HepG2 (cell line): ENCODE data around the gene SYMPK. TPM values are rescaled to one million over a fixed set of nuclear protein-coding genes. Genes with fewer than 3 reads are reported as not detected.

Experiments used
- IKZF5 ChIP-seq: IDR thresholded peaks from 2 replicates; pipeline ENCODE4 v1.6.1; 2018; ENCODE audit warnings: missing genetic modification reagents, mild to moderate bottlenecking, missing compliant biosample characterization
- PAX8 ChIP-seq: sonication (generic); formaldehyde crosslinking; IDR thresholded peaks from 2 replicates; pipeline ENCODE4 v1.8.0; 2022; ENCODE audit warnings: mild to moderate bottlenecking, missing genetic modification reagents, borderline replicate concordance
- REPIN1 ChIP-seq: sonication (generic); formaldehyde crosslinking; IDR thresholded peaks from 2 replicates; pipeline ENCODE4 v1.8.0; 2022; ENCODE audit warnings: missing genetic modification reagents, low read depth, mild to moderate bottlenecking, borderline replicate concordance
- RXRA ChIP-seq: sonication (generic); formaldehyde crosslinking; IDR thresholded peaks from 2 replicates; pipeline ENCODE4 v1.5.1; 2020; ENCODE audit warnings: missing genetic modification reagents
- SMAD3 ChIP-seq: sonication (generic); formaldehyde crosslinking; IDR thresholded peaks from 2 replicates; pipeline ENCODE4 v1.4.0; 2020; ENCODE audit warnings: missing genetic modification reagents
- SNAPC4 ChIP-seq: sonication (generic); formaldehyde crosslinking; IDR thresholded peaks from 2 replicates; pipeline ENCODE4 v1.4.0; 2020; ENCODE audit warnings: mild to moderate bottlenecking, missing genetic modification reagents
- STAT5B ChIP-seq: sonication (generic); formaldehyde crosslinking; IDR thresholded peaks from 2 replicates; pipeline ENCODE4 v1.4.0; 2020; ENCODE audit warnings: missing genetic modification reagents
- TFE3 ChIP-seq: IDR thresholded peaks from 2 replicates; pipeline ENCODE4 v1.6.1; 2016
- UBTF ChIP-seq: sonication (generic); formaldehyde crosslinking; IDR thresholded peaks from 2 replicates; pipeline ENCODE4 v1.4.0; 2020; ENCODE audit warnings: mild to moderate bottlenecking, missing genetic modification reagents
- ZMAT5 ChIP-seq: sonication (generic); formaldehyde crosslinking; IDR thresholded peaks from 2 replicates; pipeline ENCODE4 v1.5.0; 2020; ENCODE audit warnings: mild to moderate bottlenecking, low read depth, missing genetic modification reagents, borderline replicate concordance
- ZNF18 ChIP-seq: sonication (generic); formaldehyde crosslinking; IDR thresholded peaks from 2 replicates; pipeline ENCODE4 v1.8.0; 2022; ENCODE audit warnings: mild to moderate bottlenecking, missing genetic modification reagents; ENCODE audit not compliant: insufficient replicate concordance
- ZNF343 ChIP-seq: sonication (generic); formaldehyde crosslinking; IDR thresholded peaks from 2 replicates; pipeline ENCODE4 v1.4.0; 2020; ENCODE audit warnings: mild to moderate bottlenecking, missing genetic modification reagents
- polyA plus RNA-seq, 8 experiments: library from polyadenylated mRNA; depleted of rRNA in 3 of 8; stranded (reverse) in 7 of 8; unstranded in 1 of 8; fragments of >200 nt; fragmentation: Illumina TruSeq in 4 of 8; extraction: Trizol in 4 of 8; gene quantifications; 2 replicates each; pipeline versions ENCODE4 v1.2.1 to v1.2.3, GENCODE V29; 2011 to 2016; ENCODE audit warnings: low read depth in 4 of 8, missing spikeins in 1 of 8, mixed read lengths in 1 of 8; ENCODE audit not compliant: insufficient read depth in 1 of 8
- total RNA-seq, 5 experiments: library from RNA; depleted of rRNA; stranded (reverse); fragments of >200 nt; fragmentation: Illumina TruSeq; extraction: Trizol; gene quantifications; 2 replicates each; pipeline ENCODE4 v1.2.3, GENCODE V29; 2016; ENCODE audit warnings: low read depth in 1 of 5

Gene SYMPK
- total and polyA plus RNA-seq, 2 of the 13 experiments (the other 11 are each of a cell fraction or from before 2014, with no cell fraction given) = 21.9 to 55.7 TPM

GRCh38 chr19:45767881-45768654, 94.9 kb downstream of the SYMPK start (continued):
- TF ChIP-seq RXRA (CRISPR knock-in tag) (peak; percentile 48; the same call in 1 of the 2 replicates), SMAD3 (no peak), IKZF5 (CRISPR knock-in tag) (no peak), UBTF (peak; percentile 89), SNAPC4 (CRISPR knock-in tag) (no peak), REPIN1 (CRISPR knock-in tag) (peak; percentile 70; the same call in 1 of the 2 replicates), ZNF343 (CRISPR knock-in tag) (no peak), PAX8 (CRISPR knock-in tag) (no peak), ZNF18 (CRISPR knock-in tag) (peak; percentile 91), TFE3 (CRISPR knock-in tag) (no peak), ZMAT5 (CRISPR knock-in tag) (no peak), STAT5B (CRISPR knock-in tag) (no peak)
